Activated T-helper 1 cell treated with anti-CD3 and anti-CD28 coated beads, Interleukin-12 subunit alpha, Interleukin-12 subunit beta, Interleukin-2, Interleukin-4 antibody, amounts not matched to agents 30 ng/mL and 10 ng/mL and 1 ng/mL, durations not matched to agents 14 hours and 24 hours and 36 hours (primary cell): ENCODE measurements around the gene LDLRAD1. TPM values are rescaled to one million over a fixed set of nuclear protein-coding genes. Genes with fewer than 3 reads are reported as not detected.
"Not testable (repeated sequence)": the region's sequence is repeated elsewhere in the genome, so short reads cannot be mapped to it uniquely, and the experiment has no call there.

Experiments used
- DNase-seq: peaks from one replicate; pipeline ENCODE4 v3.0.0; 2021; ENCODE audit warnings: low spot score
- H3K27ac Mint-ChIP-seq: one replicate; pipeline ENCODE4 v1.8.0; 2021; ENCODE audit warnings: mild to moderate bottlenecking, mixed read lengths
- H3K27me3 Mint-ChIP-seq: one replicate; pipeline ENCODE4 v1.8.0; 2022; ENCODE audit warnings: mild to moderate bottlenecking, moderate library complexity, mixed read lengths; ENCODE audit not compliant: insufficient read depth
- H3K36me3 Mint-ChIP-seq: one replicate; pipeline ENCODE4 v1.8.0; 2021; ENCODE audit warnings: low read depth, mixed read lengths
- H3K4me1 Mint-ChIP-seq: one replicate; pipeline ENCODE4 v1.8.0; 2021; ENCODE audit warnings: low read depth, mixed read lengths
- H3K4me3 Mint-ChIP-seq: one replicate; pipeline ENCODE4 v1.8.0; 2021; ENCODE audit warnings: mild to moderate bottlenecking, moderate library complexity, mixed read lengths
- H3K9me3 Mint-ChIP-seq: one replicate; pipeline ENCODE4 v1.8.0; 2021; ENCODE audit warnings: mixed read lengths
- intact Hi-C: fragments of 100-400 bp; cut with micrococcal nuclease; formaldehyde crosslinking; loops from one replicate; pipeline ENCODE4 v1.15.1; 2024
- total RNA-seq: library from RNA; stranded (reverse); gene quantifications from 2 replicates; pipeline ENCODE4 v1.2.3, GENCODE V29; 2022

The LDLRAD1 gene
- total RNA-seq = not detected in 2 replicates

- Mint-ChIP-seq H3K36me3 (no peaks in the 10 kb centered on the region), H3K9me3 (no peaks in the 10 kb centered on the region), H3K4me1 (no peaks in the 10 kb centered on the region), H3K27me3 (no peaks in the 10 kb centered on the region), H3K27ac (no peak within 1 kb of the TSS), H3K4me3 (no peak within 1 kb of the TSS)
- intact Hi-C loops = no loop called here
- no peak for DNase-seq
Measured at GRCh38 chr1:54017979-54018378, at the start of gene LDLRAD1. Gene LDLRAD1, minus strand, starts transcription at chr1:54018186. Its CDS starts 74 bp downstream, at chr1:54018112.

- Mint-ChIP-seq H3K4me1 (no peaks in the 10 kb centered on the region), H3K27ac (no peak overlapping the region), H3K27me3 (no peaks in the 10 kb centered on the region), H3K36me3 (peaks cover 5% of the 10 kb centered on the region), H3K4me3 (no peak overlapping the region), H3K9me3 (no peaks in the 10 kb centered on the region)
- intact Hi-C loops = no loop called here
- DNase-seq = no peak
Measured at GRCh38 chr1:54064299-54064698, 46.3 kb upstream of the LDLRAD1 start.

- H3K36me3 Mint-ChIP-seq = peaks cover 20% of the 10 kb centered on the region
- no peaks in the 10 kb centered on the region for H3K27me3 Mint-ChIP-seq
- H3K9me3 Mint-ChIP-seq = no peaks in the 10 kb centered on the region
- peaks cover 29% of the 10 kb centered on the region for H3K4me1 Mint-ChIP-seq
- no peak for DNase-seq
- intact Hi-C loops = loop anchor here (5.0 kb wide), 2 partner anchors 1352 to 1997 kb away; partner anchors contain the start of genes BTF3L4 and TXNDC12
- H3K4me3 Mint-ChIP-seq = no peak overlapping the region
- H3K27ac Mint-ChIP-seq = no peak overlapping the region
Measured at GRCh38 chr1:54054438-54054749, 36.4 kb upstream of the LDLRAD1 start.

- Mint-ChIP-seq H3K36me3 (peaks cover 17% of the 10 kb centered on the region), H3K27ac (no peak overlapping the region)
Measured at GRCh38 chr1:54053745-54054437, 35.9 kb upstream of the LDLRAD1 start.

GRCh38 chr1:54052934-54053744 lies 35.2 kb upstream of the LDLRAD1 start, which contains the start of the genes TCEANC2 and TMEM59:
Gene TCEANC2, plus strand, starts transcription at chr1:54053608. Its CDS starts 815 bp downstream, at chr1:54054423.
Gene TMEM59, minus strand, starts transcription at chr1:54053204. Its CDS starts 16 bp downstream, at chr1:54053188.
- Mint-ChIP-seq H3K36me3 (peaks cover 15% of the 10 kb centered on the region), H3K27ac (no peak within 1 kb of the TSS), H3K9me3 (no peaks in the 10 kb centered on the region), H3K4me1 (peaks cover 27% of the 10 kb centered on the region), H3K27me3 (no peaks in the 10 kb centered on the region), H3K4me3 (no peak within 1 kb of the TSS)
- DNase-seq = peak; percentile 98
- intact Hi-C loops = loop anchor here (1.0 to 5.0 kb wide), 17 partner anchors 17 to 1996 kb away; partner anchors contain the start of genes BTF3L4, CYB5RL, DHCR24 and LRRC42

More at GRCh38 chr1:54053745-54054437, 35.9 kb upstream of the LDLRAD1 start:
- no peak for DNase-seq
- H3K27me3 Mint-ChIP-seq = no peaks in the 10 kb centered on the region
- no peaks in the 10 kb centered on the region for H3K9me3 Mint-ChIP-seq
- intact Hi-C loops = loop anchor here (1.0 to 5.0 kb wide), 16 partner anchors 16 to 1997 kb away; partner anchors contain the start of genes BTF3L4, CYB5RL, DHCR24 and LRRC42
- H3K4me1 Mint-ChIP-seq = peaks cover 29% of the 10 kb centered on the region
- H3K4me3 Mint-ChIP-seq = no peak overlapping the region

GRCh38 chr1:54052431-54052933 lies 34.5 kb upstream of the LDLRAD1 start:
- H3K27me3 Mint-ChIP-seq = no peaks in the 10 kb centered on the region
- peak; percentile 31 for DNase-seq
- no peak overlapping the region for H3K27ac Mint-ChIP-seq
- peaks cover 20% of the 10 kb centered on the region for H3K4me1 Mint-ChIP-seq
- peaks cover 9% of the 10 kb centered on the region for H3K36me3 Mint-ChIP-seq
- H3K9me3 Mint-ChIP-seq = no peaks in the 10 kb centered on the region
- intact Hi-C loops = loop anchor here (1.0 to 5.0 kb wide), 5 partner anchors 163 to 1995 kb away; partner anchors contain the start of genes BTF3L4, TXNDC12 and YIPF1
- no peak overlapping the region for H3K4me3 Mint-ChIP-seq

- peaks cover 18% of the 10 kb centered on the region for H3K4me1 Mint-ChIP-seq
Measured at GRCh38 chr1:54051933-54052430, 34.0 kb upstream of the LDLRAD1 start.

GRCh38 chr1:54050435-54050834 lies 32.4 kb upstream of the LDLRAD1 start:
- not testable (repeated sequence) for DNase-seq, H3K4me3 Mint-ChIP-seq, H3K27ac Mint-ChIP-seq, H3K27me3 Mint-ChIP-seq, H3K36me3 Mint-ChIP-seq, H3K9me3 Mint-ChIP-seq
- H3K4me1 Mint-ChIP-seq = peaks cover 13% of the 10 kb centered on the region
- intact Hi-C loops = loop anchor here (5.0 kb wide), 2 partner anchors 1348 to 1993 kb away; partner anchors contain the start of genes BTF3L4 and TXNDC12

More at GRCh38 chr1:54051933-54052430, 34.0 kb upstream of the LDLRAD1 start:
- Mint-ChIP-seq H3K4me3 (no peak overlapping the region), H3K27me3 (no peaks in the 10 kb centered on the region), H3K9me3 (no peaks in the 10 kb centered on the region), H3K36me3 (peaks cover 6% of the 10 kb centered on the region), H3K27ac (no peak overlapping the region)
- intact Hi-C loops = loop anchor here (1.0 to 5.0 kb wide), 5 partner anchors 163 to 1995 kb away; partner anchors contain the start of genes BTF3L4, TXNDC12 and YIPF1
- DNase-seq = no peak

- no peaks in the 10 kb centered on the region for H3K4me1 Mint-ChIP-seq
- H3K27me3 Mint-ChIP-seq = no peaks in the 10 kb centered on the region
- H3K27ac Mint-ChIP-seq = no peak overlapping the region
- no peaks in the 10 kb centered on the region for H3K9me3 Mint-ChIP-seq
- intact Hi-C loops = no loop called here
- no peak for DNase-seq
- peaks cover 15% of the 10 kb centered on the region for H3K36me3 Mint-ChIP-seq
- H3K4me3 Mint-ChIP-seq = no peak overlapping the region
Measured at GRCh38 chr1:54047384-54048305, 29.7 kb upstream of the LDLRAD1 start.

- no peaks in the 10 kb centered on the region for H3K27me3 Mint-ChIP-seq
- intact Hi-C loops = no loop called here
- peaks cover 20% of the 10 kb centered on the region for H3K36me3 Mint-ChIP-seq
- H3K9me3 Mint-ChIP-seq = no peaks in the 10 kb centered on the region
- H3K4me1 Mint-ChIP-seq = no peaks in the 10 kb centered on the region
- no peak overlapping the region for H3K4me3 Mint-ChIP-seq
- DNase-seq = no peak
- H3K27ac Mint-ChIP-seq = no peak overlapping the region
Measured at GRCh38 chr1:54046671-54047383, 28.8 kb upstream of the LDLRAD1 start.

GRCh38 chr1:54045496-54045895 lies 27.5 kb upstream of the LDLRAD1 start:
- Mint-ChIP-seq H3K9me3 (no peaks in the 10 kb centered on the region), H3K27ac (no peak overlapping the region), H3K4me1 (no peaks in the 10 kb centered on the region), H3K4me3 (no peak overlapping the region), H3K36me3 (peaks cover 22% of the 10 kb centered on the region), H3K27me3 (no peaks in the 10 kb centered on the region)
- intact Hi-C loops = no loop called here
- DNase-seq = no peak
